Measurements from ENCODE around the gene TIAM1. TPM values are rescaled to one million over a fixed set of nuclear protein-coding genes. Genes with fewer than 3 reads are reported as not detected.

The TIAM1 gene
- total RNA-seq, 1 donor from 2014 or later = 6.6 TPM

DNA sequence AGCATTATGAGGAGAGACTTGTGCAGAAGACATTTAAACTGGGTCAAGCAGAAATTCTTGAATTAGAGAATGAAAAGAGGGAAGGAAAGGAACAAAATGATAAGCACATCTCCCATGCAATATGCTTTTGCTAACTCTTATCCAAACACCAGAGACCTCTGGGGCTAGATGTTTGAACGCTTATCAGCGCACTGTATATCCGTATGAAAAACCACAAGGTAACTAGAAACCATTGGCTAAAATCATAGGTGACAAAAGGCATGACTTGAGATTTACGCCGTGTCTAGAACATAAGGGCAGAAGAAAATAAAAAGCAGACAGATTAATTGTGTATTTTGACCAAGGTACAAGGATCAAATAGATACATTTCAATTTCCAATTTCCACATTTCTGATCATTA is 38.0 kb upstream of the TIAM1 start:
- DNase-seq (ENCODE audit: low spot score) = no peak
- H3K27ac Mint-ChIP-seq (ENCODE audit: unreplicated experiment) = no peak overlapping the region
- no peaks in the 10 kb centered on the region for H3K4me1 Mint-ChIP-seq (ENCODE audit: low read depth)
- H3K27me3 Mint-ChIP-seq (ENCODE audit: low read depth) = no peaks in the 10 kb centered on the region
- H3K4me3 Mint-ChIP-seq (ENCODE audit: unreplicated experiment) = no peak overlapping the region
- TF ChIP-seq, protein P1, sequence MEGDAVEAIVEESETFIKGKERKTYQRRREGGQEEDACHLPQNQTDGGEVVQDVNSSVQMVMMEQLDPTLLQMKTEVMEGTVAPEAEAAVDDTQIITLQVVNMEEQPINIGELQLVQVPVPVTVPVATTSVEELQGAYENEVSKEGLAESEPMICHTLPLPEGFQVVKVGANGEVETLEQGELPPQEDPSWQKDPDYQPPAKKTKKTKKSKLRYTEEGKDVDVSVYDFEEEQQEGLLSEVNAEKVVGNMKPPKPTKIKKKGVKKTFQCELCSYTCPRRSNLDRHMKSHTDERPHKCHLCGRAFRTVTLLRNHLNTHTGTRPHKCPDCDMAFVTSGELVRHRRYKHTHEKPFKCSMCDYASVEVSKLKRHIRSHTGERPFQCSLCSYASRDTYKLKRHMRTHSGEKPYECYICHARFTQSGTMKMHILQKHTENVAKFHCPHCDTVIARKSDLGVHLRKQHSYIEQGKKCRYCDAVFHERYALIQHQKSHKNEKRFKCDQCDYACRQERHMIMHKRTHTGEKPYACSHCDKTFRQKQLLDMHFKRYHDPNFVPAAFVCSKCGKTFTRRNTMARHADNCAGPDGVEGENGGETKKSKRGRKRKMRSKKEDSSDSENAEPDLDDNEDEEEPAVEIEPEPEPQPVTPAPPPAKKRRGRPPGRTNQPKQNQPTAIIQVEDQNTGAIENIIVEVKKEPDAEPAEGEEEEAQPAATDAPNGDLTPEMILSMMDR (IDR thresholded peaks at IDR 0.05) = no peak
- no peaks in the 10 kb centered on the region for H3K36me3 Mint-ChIP-seq (ENCODE audit: low read depth)
- H3K9me3 Mint-ChIP-seq (ENCODE audit: low read depth) = no peaks in the 10 kb centered on the region

DNA sequence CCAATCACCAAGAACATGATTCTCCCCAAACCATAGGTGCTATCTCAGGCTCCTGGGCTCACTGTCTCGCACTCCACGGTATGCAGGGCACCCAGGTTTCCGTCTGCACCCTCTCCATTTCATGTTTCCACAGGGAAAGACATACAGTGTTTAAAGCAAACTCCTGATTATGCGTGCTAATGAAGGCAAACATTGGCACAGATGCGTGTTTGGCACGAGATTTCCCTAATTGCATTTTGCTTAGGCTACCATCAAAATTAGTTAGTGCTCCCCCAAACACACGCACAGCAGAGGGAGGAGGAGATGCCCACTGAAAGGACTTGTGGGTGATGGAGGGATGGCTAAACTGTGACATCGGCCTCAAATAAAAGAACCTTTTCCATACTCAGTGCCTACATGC is 32.2 kb upstream of the TIAM1 start:
- TF ChIP-seq, protein P1 (IDR thresholded peaks at IDR 0.05) = no peak
- H3K4me1 Mint-ChIP-seq (ENCODE audit: low read depth) = no peaks in the 10 kb centered on the region
- H3K9me3 Mint-ChIP-seq (ENCODE audit: low read depth) = no peaks in the 10 kb centered on the region
- no peak overlapping the region for H3K27ac Mint-ChIP-seq (ENCODE audit: unreplicated experiment)
- no peak for DNase-seq (ENCODE audit: low spot score)
- H3K27me3 Mint-ChIP-seq (ENCODE audit: low read depth) = peaks cover 2% of the 10 kb centered on the region
- H3K4me3 Mint-ChIP-seq (ENCODE audit: unreplicated experiment) = no peak overlapping the region
- H3K36me3 Mint-ChIP-seq (ENCODE audit: low read depth) = no peaks in the 10 kb centered on the region

DNA sequence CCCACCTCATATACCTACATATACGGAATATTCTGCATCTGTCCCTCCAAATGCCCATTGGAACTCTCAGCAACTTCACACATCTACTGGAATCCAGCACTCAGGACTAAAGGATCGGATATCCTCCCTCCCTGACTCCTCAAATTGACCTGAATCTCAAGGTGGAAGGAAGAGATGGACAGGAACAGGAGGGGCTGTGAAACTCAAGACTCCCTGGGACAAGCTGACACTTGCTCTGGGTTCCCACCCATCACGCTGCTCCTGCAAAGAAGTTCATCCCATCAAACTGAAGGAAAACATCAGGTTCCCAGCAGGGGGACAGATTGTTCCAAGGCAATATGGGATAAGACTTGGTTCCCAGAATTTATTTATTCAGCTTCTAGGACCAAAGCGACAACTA is 30.3 kb upstream of the TIAM1 start:
- no peak overlapping the region for H3K4me3 Mint-ChIP-seq (ENCODE audit: unreplicated experiment)
- no peak overlapping the region for H3K27ac Mint-ChIP-seq (ENCODE audit: unreplicated experiment)
- TF ChIP-seq, protein P1 (IDR thresholded peaks at IDR 0.05) = no peak
- peaks cover 2% of the 10 kb centered on the region for H3K27me3 Mint-ChIP-seq (ENCODE audit: low read depth)
- H3K36me3 Mint-ChIP-seq (ENCODE audit: low read depth) = no peaks in the 10 kb centered on the region
- H3K4me1 Mint-ChIP-seq (ENCODE audit: low read depth) = peaks cover 6% of the 10 kb centered on the region
- no peaks in the 10 kb centered on the region for H3K9me3 Mint-ChIP-seq (ENCODE audit: low read depth)
- no peak for DNase-seq (ENCODE audit: low spot score)

DNA sequence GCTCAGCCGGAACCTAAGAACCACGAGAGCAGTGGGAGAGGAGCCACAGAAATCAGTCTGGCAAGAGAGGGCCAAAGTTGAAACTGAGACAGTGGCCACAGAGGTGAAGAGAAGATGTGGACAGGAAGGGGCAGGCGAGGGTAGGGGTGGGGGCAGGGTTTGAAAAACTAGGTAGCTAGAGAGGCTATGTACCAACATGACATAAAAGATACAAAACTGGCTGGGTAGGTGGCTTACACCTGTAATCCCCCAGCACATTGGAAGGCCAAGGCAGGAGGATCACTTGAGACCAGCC is 28.4 kb upstream of the TIAM1 start:
- Mint-ChIP-seq H3K27ac (ENCODE audit: unreplicated experiment) (no peak overlapping the region), H3K36me3 (ENCODE audit: low read depth) (no peaks in the 10 kb centered on the region), H3K4me1 (ENCODE audit: low read depth) (peaks cover 6% of the 10 kb centered on the region), H3K27me3 (ENCODE audit: low read depth) (peaks cover 2% of the 10 kb centered on the region), H3K4me3 (ENCODE audit: unreplicated experiment) (no peak overlapping the region), H3K9me3 (ENCODE audit: low read depth) (no peaks in the 10 kb centered on the region)
- TF ChIP-seq, protein P1 (IDR thresholded peaks at IDR 0.05) = no peak
- no peak for DNase-seq (ENCODE audit: low spot score)

DNA sequence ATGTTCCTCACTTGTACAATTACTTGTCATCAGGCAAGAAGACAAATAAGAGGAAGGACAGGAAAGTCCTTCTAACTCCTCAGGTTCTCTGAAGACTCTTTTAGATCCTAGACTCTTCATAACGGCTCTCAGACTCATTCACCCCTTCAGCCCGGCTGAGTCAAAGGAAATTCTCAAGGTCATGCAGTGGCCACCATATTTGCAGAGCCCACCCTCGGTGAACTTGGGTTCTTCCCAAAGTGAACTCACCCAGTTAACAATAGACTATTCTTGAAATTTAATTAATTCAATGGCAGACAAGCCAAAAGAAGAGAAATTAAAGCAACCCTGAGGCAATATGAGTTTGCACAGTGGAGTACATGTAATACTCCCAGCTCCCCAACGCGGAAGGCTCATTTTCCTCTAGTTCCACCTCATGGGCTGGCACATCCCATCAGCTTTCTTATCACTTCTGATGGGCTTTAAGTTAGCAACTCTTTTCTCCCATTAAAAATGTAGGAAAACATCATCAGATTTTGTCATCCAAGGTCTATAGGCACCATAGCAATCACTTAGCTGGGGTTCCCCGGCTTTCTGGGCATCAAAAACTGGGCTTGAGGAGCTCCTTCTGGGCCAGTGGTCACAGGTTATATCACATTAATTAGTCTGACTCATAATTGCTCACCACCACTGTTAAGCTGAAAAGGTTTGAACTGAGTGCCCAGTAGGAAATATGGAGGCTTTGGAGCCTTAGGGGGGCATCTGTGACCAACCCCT is 27.8 kb upstream of the TIAM1 start:
- no peak for DNase-seq (ENCODE audit: low spot score)
- Mint-ChIP-seq H3K4me1 (ENCODE audit: low read depth) (peaks cover 6% of the 10 kb centered on the region), H3K27me3 (ENCODE audit: low read depth) (peaks cover 2% of the 10 kb centered on the region), H3K4me3 (ENCODE audit: unreplicated experiment) (no peak overlapping the region), H3K9me3 (ENCODE audit: low read depth) (no peaks in the 10 kb centered on the region), H3K27ac (ENCODE audit: unreplicated experiment) (no peak overlapping the region), H3K36me3 (ENCODE audit: low read depth) (no peaks in the 10 kb centered on the region)
- TF ChIP-seq, protein P1 (IDR thresholded peaks at IDR 0.05) = no peak
